ENCODE data around the gene TSPAN4. TPM values are rescaled to one million over a fixed set of nuclear protein-coding genes. Genes with fewer than 3 reads are reported as not detected.

The TSPAN4 gene
- total RNA-seq, 1 donor from 2014 or later: 26.4 TPM

- Mint-ChIP-seq H3K27me3 (ENCODE audit: unreplicated experiment) (peaks cover 7% of the 10 kb centered on the region), H3K4me3 (ENCODE audit: unreplicated experiment) (no peak overlapping the region), H3K9me3 (ENCODE audit: unreplicated experiment) (no peaks in the 10 kb centered on the region), H3K36me3 (ENCODE audit: low read depth, unreplicated experiment) (peaks cover 15% of the 10 kb centered on the region), H3K27ac (ENCODE audit: unreplicated experiment) (no peak overlapping the region), H3K4me1 (ENCODE audit: unreplicated experiment) (no peaks in the 10 kb centered on the region)
- no peak for DNase-seq (ENCODE audit: low spot score)
- no peak for TF ChIP-seq CTCF (IDR thresholded peaks at IDR 0.05; ENCODE audit: unreplicated experiment)
These were observed 55.5 kb downstream of the TSPAN4 start for GRCh38 chr11:898143-898511.

- H3K4me1 Mint-ChIP-seq (ENCODE audit: unreplicated experiment): no peaks in the 10 kb centered on the region
- no peaks in the 10 kb centered on the region for H3K9me3 Mint-ChIP-seq (ENCODE audit: unreplicated experiment)
- DNase-seq (ENCODE audit: low spot score): peak; percentile 30
- TF ChIP-seq CTCF (IDR thresholded peaks at IDR 0.05; ENCODE audit: unreplicated experiment): no peak
- H3K27me3 Mint-ChIP-seq (ENCODE audit: unreplicated experiment): peaks cover 9% of the 10 kb centered on the region
- peaks cover 18% of the 10 kb centered on the region for H3K36me3 Mint-ChIP-seq (ENCODE audit: low read depth, unreplicated experiment)
- H3K4me3 Mint-ChIP-seq (ENCODE audit: unreplicated experiment): no peak overlapping the region
- H3K27ac Mint-ChIP-seq (ENCODE audit: unreplicated experiment): no peak overlapping the region
These were observed 56.0 kb downstream of the TSPAN4 start for GRCh38 chr11:898540-899190.

GRCh38 chr11:899724-900123 lies 57.1 kb downstream of the TSPAN4 start:
- no peaks in the 10 kb centered on the region for H3K9me3 Mint-ChIP-seq (ENCODE audit: unreplicated experiment)

GRCh38 chr11:900545-900944 lies 57.9 kb downstream of the TSPAN4 start:
- no peak for TF ChIP-seq CTCF (IDR thresholded peaks at IDR 0.05; ENCODE audit: unreplicated experiment)
- H3K27ac Mint-ChIP-seq (ENCODE audit: unreplicated experiment): no peak overlapping the region

More at GRCh38 chr11:899724-900123, 57.1 kb downstream of the TSPAN4 start:
- Mint-ChIP-seq H3K27ac (ENCODE audit: unreplicated experiment) (no peak overlapping the region), H3K27me3 (ENCODE audit: unreplicated experiment) (peaks cover 14% of the 10 kb centered on the region), H3K36me3 (ENCODE audit: low read depth, unreplicated experiment) (peaks cover 25% of the 10 kb centered on the region), H3K4me1 (ENCODE audit: unreplicated experiment) (no peaks in the 10 kb centered on the region), H3K4me3 (ENCODE audit: unreplicated experiment) (no peak overlapping the region)
- TF ChIP-seq CTCF (IDR thresholded peaks at IDR 0.05; ENCODE audit: unreplicated experiment): no peak
- DNase-seq (ENCODE audit: low spot score): no peak

GRCh38 chr11:901452-902061 lies 58.9 kb downstream of the TSPAN4 start:
- Mint-ChIP-seq H3K27ac (ENCODE audit: unreplicated experiment) (peak overlapping the region; percentile 0), H3K4me3 (ENCODE audit: unreplicated experiment) (peak overlapping the region; percentile 11), H3K36me3 (ENCODE audit: low read depth, unreplicated experiment) (peaks cover 25% of the 10 kb centered on the region), H3K9me3 (ENCODE audit: unreplicated experiment) (no peaks in the 10 kb centered on the region), H3K27me3 (ENCODE audit: unreplicated experiment) (peaks cover 9% of the 10 kb centered on the region), H3K4me1 (ENCODE audit: unreplicated experiment) (no peaks in the 10 kb centered on the region)
- TF ChIP-seq CTCF (IDR thresholded peaks at IDR 0.05; ENCODE audit: unreplicated experiment): no peak
- no peak for DNase-seq (ENCODE audit: low spot score)

More at GRCh38 chr11:900545-900944, 57.9 kb downstream of the TSPAN4 start:
- H3K27me3 Mint-ChIP-seq (ENCODE audit: unreplicated experiment): peaks cover 14% of the 10 kb centered on the region
- no peak overlapping the region for H3K4me3 Mint-ChIP-seq (ENCODE audit: unreplicated experiment)
- DNase-seq (ENCODE audit: low spot score): no peak
- no peaks in the 10 kb centered on the region for H3K9me3 Mint-ChIP-seq (ENCODE audit: unreplicated experiment)
- peaks cover 25% of the 10 kb centered on the region for H3K36me3 Mint-ChIP-seq (ENCODE audit: low read depth, unreplicated experiment)
- no peaks in the 10 kb centered on the region for H3K4me1 Mint-ChIP-seq (ENCODE audit: unreplicated experiment)
